Spinal cord (tissue), 10 donors: ENCODE results near the gene DTX2. TPM values are rescaled to one million over a fixed set of nuclear protein-coding genes. Genes with fewer than 3 reads are reported as not detected.
"Not testable (repeated sequence)": the region's sequence is repeated elsewhere in the genome, so short reads cannot be mapped to it uniquely, and the experiment has no call there.

Experiments used
- DNase-seq, 6 donors: peaks; one replicate each; pipeline versions ENCODE4 v3.0.0 to v3.0.0-alpha.2; 2013 to 2015; ENCODE audit warnings: low spot score in 6 of 6, low read depth in 4 of 6
- H3K27ac ChIP-seq: one replicate; pipeline ENCODE4 v1.5.1; 2013; ENCODE audit warnings: low read depth, low read length, control low read depth
- H3K27me3 ChIP-seq: one replicate; pipeline ENCODE4 v1.6.1; 2013; ENCODE audit warnings: low read length; ENCODE audit not compliant: control insufficient read depth, insufficient read depth
- H3K36me3 ChIP-seq: one replicate; pipeline ENCODE4 v1.6.1; 2013; ENCODE audit warnings: low read length; ENCODE audit not compliant: control insufficient read depth, insufficient read depth
- H3K4me1 ChIP-seq: one replicate; pipeline ENCODE4 v1.6.1; 2013; ENCODE audit warnings: low read length; ENCODE audit not compliant: control insufficient read depth, insufficient read depth
- H3K4me3 ChIP-seq: one replicate; pipeline ENCODE4 v1.5.1; 2013; ENCODE audit warnings: low read depth, low read length, control low read depth
- H3K9me3 ChIP-seq: one replicate; pipeline ENCODE4 v1.6.1; 2013; ENCODE audit warnings: low read length; ENCODE audit not compliant: control insufficient read depth, insufficient read depth
- WGBS: methylation state at CpG from one replicate; pipeline ENCODE4 v1.1.5; 2013; ENCODE audit warnings: missing lambda C conversion rate; ENCODE audit not compliant: insufficient coverage; 5-methylcytosine and 5-hydroxymethylcytosine counted together
- polyA plus RNA-seq, 2 donors: library from polyadenylated mRNA; unstranded; fragments of 120-200 nt; gene quantifications; one replicate each; pipeline ENCODE4 v1.2.1, GENCODE V29; 2013; ENCODE audit not compliant: insufficient read length in 2 of 2
- total RNA-seq, 2 donors: library from RNA; depleted of rRNA in 1 of 2; stranded (reverse); fragments of 120-200 nt in 1 of 2; fragments of >200 nt in 1 of 2; gene quantifications; one replicate each; pipeline versions ENCODE4 v1.2.3 to v1.2.4, GENCODE V29; 2013 to 2014
- donor health status: healthy.

Gene DTX2
- total and polyA plus RNA-seq, 4 donors = 3.6 to 11.4 (median 7.7) TPM

GRCh38 chr7:76509931-76510877 is 48.7 kb downstream of the DTX2 start, which contains the start of gene UPK3B:
Gene UPK3B, plus strand, starts transcription at chr7:76510552. Its CDS starts 101 bp downstream, at chr7:76510653.
- no peak within 1 kb of the TSS for H3K4me3 ChIP-seq
- 46% methylated on average over 11 of the region's 20 CpGs for WGBS
- DNase-seq = no peak

GRCh38 chr7:76511200-76511910 is 49.8 kb downstream of the DTX2 start:
- H3K4me1 ChIP-seq = peaks cover 17% of the 10 kb centered on the region
- not testable (repeated sequence) for H3K27ac ChIP-seq, H3K9me3 ChIP-seq, H3K27me3 ChIP-seq, H3K36me3 ChIP-seq, DNase-seq, H3K4me3 ChIP-seq
- WGBS = no CpG with 5 or more reads among the region's 24 CpGs

More at GRCh38 chr7:76509931-76510877, 48.7 kb downstream of the DTX2 start, which contains the start of gene UPK3B:
- Histone ChIP-seq H3K36me3 (peaks cover 11% of the 10 kb centered on the region), H3K27ac (no peak within 1 kb of the TSS), H3K4me1 (peaks cover 17% of the 10 kb centered on the region), H3K9me3 (no peaks in the 10 kb centered on the region), H3K27me3 (no peaks in the 10 kb centered on the region)

GRCh38 chr7:76511911-76512885 is 50.7 kb downstream of the DTX2 start:
- not testable (repeated sequence) for H3K27me3 ChIP-seq, H3K4me3 ChIP-seq, H3K9me3 ChIP-seq, H3K27ac ChIP-seq, DNase-seq, H3K36me3 ChIP-seq
- peaks cover 17% of the 10 kb centered on the region for H3K4me1 ChIP-seq
- 60% methylated on average over 2 of the region's 31 CpGs for WGBS

- Histone ChIP-seq H3K4me3 (no peak overlapping the region), H3K9me3 (no peaks in the 10 kb centered on the region), H3K27ac (no peak overlapping the region), H3K27me3 (no peaks in the 10 kb centered on the region), H3K4me1 (peaks cover 17% of the 10 kb centered on the region), H3K36me3 (no peaks in the 10 kb centered on the region)
- DNase-seq = peak in 1 of 6 donors; percentile 1
- WGBS = 63% methylated on average over 21 of the region's 21 CpGs
These were observed 51.7 kb downstream of the DTX2 start for GRCh38 chr7:76512941-76513816.

GRCh38 chr7:76513817-76514799 is 52.6 kb downstream of the DTX2 start:
- 88% methylated on average over 21 of the region's 29 CpGs for WGBS
- H3K27ac ChIP-seq = no peak overlapping the region
- no peaks in the 10 kb centered on the region for H3K9me3 ChIP-seq
- DNase-seq = peak in 1 of 6 donors; percentile 0
- H3K27me3 ChIP-seq = no peaks in the 10 kb centered on the region
- no peak overlapping the region for H3K4me3 ChIP-seq
- peaks cover 17% of the 10 kb centered on the region for H3K4me1 ChIP-seq
- no peaks in the 10 kb centered on the region for H3K36me3 ChIP-seq

GRCh38 chr7:76514926-76515771 is 53.6 kb downstream of the DTX2 start:
- Histone ChIP-seq H3K4me3 (no peak overlapping the region), H3K27me3 (no peaks in the 10 kb centered on the region), H3K36me3 (no peaks in the 10 kb centered on the region), H3K27ac (no peak overlapping the region), H3K4me1 (peaks cover 14% of the 10 kb centered on the region), H3K9me3 (no peaks in the 10 kb centered on the region)
- 64% methylated on average over 6 of the region's 16 CpGs for whole genome bisulfite sequencing
- no peak for DNase-seq

- Histone ChIP-seq H3K4me3 (no peak overlapping the region), H3K27me3 (no peaks in the 10 kb centered on the region)
- DNase-seq = peak in 3 of 6 donors; percentile 2 to 57 (median 9)
These were observed 54.5 kb downstream of the DTX2 start for GRCh38 chr7:76515999-76516443.

More at GRCh38 chr7:76515999-76516443, 54.5 kb downstream of the DTX2 start:
- H3K4me1 ChIP-seq = peaks cover 11% of the 10 kb centered on the region
- no peaks in the 10 kb centered on the region for H3K9me3 ChIP-seq
- 6% methylated on average over 32 of the region's 32 CpGs for WGBS
- H3K36me3 ChIP-seq = no peaks in the 10 kb centered on the region
- no peak overlapping the region for H3K27ac ChIP-seq
